Dendritic cell treated with granulocyte-macrophage colony-stimulating factor and Interleukin-4, amounts not matched to agents 40 ng/mL and 50 ng/mL, for 4 days (primary cell): ENCODE results near the gene FAM111A.
"Not testable (repeated sequence)": the region's sequence is repeated elsewhere in the genome, so short reads cannot be mapped to it uniquely, and the experiment has no call there.

Experiments
- H3K27ac Mint-ChIP-seq: one replicate; pipeline ENCODE4 v1.8.0; 2022; ENCODE audit warnings: mild to moderate bottlenecking, mixed read lengths
- H3K27me3 Mint-ChIP-seq: one replicate; pipeline ENCODE4 v1.8.0; 2022; ENCODE audit warnings: mild to moderate bottlenecking, mixed read lengths
- H3K36me3 Mint-ChIP-seq: one replicate; pipeline ENCODE4 v1.8.0; 2022; ENCODE audit warnings: low read depth, mixed read lengths
- H3K4me1 Mint-ChIP-seq: one replicate; pipeline ENCODE4 v1.8.0; 2022; ENCODE audit warnings: low read depth, mixed read lengths
- H3K4me3 Mint-ChIP-seq: one replicate; pipeline ENCODE4 v1.8.0; 2022; ENCODE audit warnings: mild to moderate bottlenecking, moderate library complexity, mixed read lengths
- H3K9me3 Mint-ChIP-seq: one replicate; pipeline ENCODE4 v1.8.0; 2022; ENCODE audit warnings: mixed read lengths
- intact Hi-C: fragments of 100-400 bp; cut with micrococcal nuclease; formaldehyde crosslinking; loops from one replicate; pipeline ENCODE4 v1.15.0; 2022

FAM111A gene

DNA sequence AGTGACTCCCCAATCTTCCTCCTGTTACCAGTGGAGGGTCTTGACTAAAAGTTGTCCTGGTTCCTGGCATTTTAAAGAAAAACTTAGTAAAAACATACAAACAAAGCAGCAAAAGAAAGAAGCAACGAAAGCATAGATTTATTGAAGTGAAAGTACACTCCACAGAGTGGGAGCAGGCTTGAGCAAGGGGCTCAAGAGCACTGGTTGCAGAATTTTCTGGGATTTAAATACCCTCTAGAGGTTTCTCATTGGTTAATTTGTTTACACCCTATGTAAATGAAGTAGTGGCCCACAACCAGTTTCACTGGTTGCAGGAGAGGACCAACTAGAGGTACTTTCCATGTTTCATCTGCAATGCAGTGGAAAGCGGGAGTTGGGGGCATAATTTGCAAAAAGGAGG lies 24.9 kb upstream of the FAM111A start:
- Mint-ChIP-seq H3K9me3 (peaks cover 36% of the 10 kb centered on the region), H3K36me3 (peaks cover 32% of the 10 kb centered on the region), H3K27ac (no peak overlapping the region), H3K4me1 (no peaks in the 10 kb centered on the region), H3K4me3 (no peak overlapping the region), H3K27me3 (no peaks in the 10 kb centered on the region)
- intact Hi-C loops: no loop called here

DNA sequence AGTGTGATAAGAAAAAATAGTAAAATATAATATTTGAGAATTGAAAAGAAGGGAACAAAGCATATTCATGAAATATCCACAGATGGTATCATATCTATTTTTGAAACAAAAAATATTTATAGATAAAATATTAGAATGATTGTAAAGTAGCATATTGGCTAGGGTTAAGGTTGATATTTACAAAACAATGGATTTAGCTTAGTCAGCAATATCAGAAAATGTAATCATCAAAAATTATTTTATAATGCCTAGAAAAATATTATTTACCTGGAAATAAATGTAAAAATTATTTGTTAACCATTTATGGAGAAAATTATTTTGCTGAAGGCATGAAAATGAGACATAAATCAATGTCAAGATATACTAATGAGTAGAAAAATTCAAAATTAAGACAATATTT lies 22.8 kb upstream of the FAM111A start:
- Mint-ChIP-seq H3K4me3 (no peak overlapping the region), H3K27ac (no peak overlapping the region), H3K9me3 (peaks cover 52% of the 10 kb centered on the region), H3K36me3 (peaks cover 32% of the 10 kb centered on the region), H3K27me3 (no peaks in the 10 kb centered on the region), H3K4me1 (no peaks in the 10 kb centered on the region)
- intact Hi-C loops: no loop called here

DNA sequence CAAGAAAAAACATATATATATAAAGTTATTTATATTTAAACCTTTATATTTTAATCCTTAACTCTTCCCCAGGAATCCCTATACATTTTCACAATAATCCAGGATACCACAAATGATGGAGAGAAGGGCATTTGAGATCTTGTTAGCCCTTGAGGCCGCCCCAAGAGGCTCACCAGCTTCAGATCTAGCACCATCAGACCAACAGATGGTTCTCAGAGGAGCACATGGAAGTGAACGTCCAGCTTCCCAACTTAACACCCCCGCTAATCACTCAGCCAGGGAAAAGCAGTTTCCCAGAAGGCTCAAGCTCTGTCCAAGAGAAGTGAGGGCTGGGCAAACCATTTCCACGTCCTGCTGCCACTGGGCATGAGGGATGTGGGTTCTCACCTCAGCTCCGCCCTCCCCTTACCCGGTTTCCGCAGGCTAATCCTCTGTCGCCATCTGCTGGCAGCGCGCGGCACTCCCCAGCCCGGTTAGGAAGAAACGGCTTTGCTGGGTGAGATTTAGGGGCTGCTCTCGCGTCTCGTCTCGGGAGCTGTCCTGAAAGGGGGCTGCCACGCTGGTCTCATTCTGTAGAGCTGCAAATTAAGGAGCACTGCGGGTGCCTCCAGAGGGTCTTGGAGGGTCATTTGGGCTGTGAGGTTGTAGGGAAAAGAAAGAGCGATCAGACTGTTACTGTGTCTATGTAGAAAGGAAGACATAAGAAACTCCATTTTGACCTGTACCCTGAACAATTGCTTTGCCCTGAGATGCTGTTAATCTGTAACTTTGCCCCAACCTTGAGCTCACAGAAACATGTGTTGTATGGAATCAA lies 6.8 kb upstream of the FAM111A start:
- H3K27ac Mint-ChIP-seq: no peak overlapping the region
- peaks cover 39% of the 10 kb centered on the region for H3K36me3 Mint-ChIP-seq
- intact Hi-C loops: loop anchor here (1.0 to 2.0 kb wide), 3 partner anchors 39 to 177 kb away; no protein-coding TSS in a partner anchor
- H3K9me3 Mint-ChIP-seq: peaks cover 24% of the 10 kb centered on the region
- peaks cover 6% of the 10 kb centered on the region for H3K4me1 Mint-ChIP-seq
- H3K4me3 Mint-ChIP-seq: peak overlapping the region; percentile 66
- no peaks in the 10 kb centered on the region for H3K27me3 Mint-ChIP-seq

DNA sequence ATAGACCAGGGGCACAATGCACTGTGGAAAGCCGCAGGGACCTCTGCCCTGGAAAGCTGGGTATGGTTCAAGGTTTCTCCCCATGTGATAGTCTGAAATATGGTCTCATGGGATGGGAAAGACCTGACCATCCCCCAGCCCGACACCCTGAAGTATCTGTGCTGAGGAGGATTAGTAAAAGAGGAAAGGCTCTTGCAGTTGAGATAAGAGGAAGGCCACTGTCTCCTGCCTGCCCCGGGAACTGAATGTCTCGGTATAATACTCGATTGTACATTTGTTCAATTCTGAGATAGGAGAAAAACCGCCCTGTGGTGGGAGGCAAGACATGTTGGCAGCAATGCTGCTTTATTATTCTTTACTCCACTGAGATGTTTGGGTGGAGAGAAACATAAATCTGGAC lies 6.1 kb upstream of the FAM111A start:
- peaks cover 17% of the 10 kb centered on the region for H3K9me3 Mint-ChIP-seq
- H3K36me3 Mint-ChIP-seq: peaks cover 32% of the 10 kb centered on the region
- H3K4me1 Mint-ChIP-seq: peaks cover 12% of the 10 kb centered on the region
- H3K4me3 Mint-ChIP-seq, H3K27me3 Mint-ChIP-seq, H3K27ac Mint-ChIP-seq: not testable (repeated sequence)
- intact Hi-C loops: loop anchor here (1.0 to 2.0 kb wide), 2 partner anchors 39 to 178 kb away; no protein-coding TSS in a partner anchor

DNA sequence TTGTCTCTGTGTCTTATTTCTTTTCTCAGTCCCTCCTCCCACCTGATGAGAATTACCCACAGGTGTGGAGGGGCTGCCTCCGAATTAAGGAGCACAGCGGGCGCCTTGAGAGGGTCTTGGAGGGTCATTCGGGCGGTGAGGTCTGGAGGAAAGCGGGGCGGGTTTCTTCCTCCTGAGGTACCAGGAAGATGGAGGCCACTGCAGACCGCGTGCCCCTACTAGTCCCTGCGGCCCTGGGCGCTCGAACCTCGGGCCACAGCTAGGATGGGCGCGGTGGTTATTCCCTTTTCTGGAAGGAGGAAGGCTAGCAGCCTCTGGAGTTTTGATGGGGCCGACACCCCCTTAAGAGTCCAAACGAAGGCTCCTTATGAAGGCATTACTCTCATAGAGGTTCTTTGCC lies 5.5 kb upstream of the FAM111A start:
- Mint-ChIP-seq H3K9me3 (peaks cover 11% of the 10 kb centered on the region), H3K27ac (no peak overlapping the region), H3K4me1 (peaks cover 18% of the 10 kb centered on the region), H3K27me3 (no peaks in the 10 kb centered on the region), H3K36me3 (peaks cover 26% of the 10 kb centered on the region), H3K4me3 (no peak overlapping the region)
- intact Hi-C loops: loop anchor here (2.0 kb wide), 1 partner anchor 178 kb away; no protein-coding TSS in a partner anchor

DNA sequence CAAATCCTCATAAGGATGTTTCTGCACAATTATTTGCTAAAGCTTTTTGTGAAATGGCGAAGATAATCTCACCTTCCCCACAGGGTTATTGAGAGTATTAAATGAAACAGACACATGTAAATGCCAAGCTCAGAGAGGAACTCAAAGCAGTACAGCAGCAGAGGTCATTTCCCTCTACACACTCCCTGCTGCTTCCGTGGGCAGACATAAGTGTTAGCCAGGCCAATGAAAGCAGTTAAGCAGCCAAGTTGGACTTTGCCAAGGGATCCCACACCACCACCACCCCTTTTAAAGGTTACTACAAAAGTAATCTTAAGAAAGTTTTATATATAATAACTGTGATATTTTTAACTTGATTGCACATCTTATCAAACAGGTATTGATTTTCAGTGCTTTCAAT lies 4.0 kb upstream of the FAM111A start:
- H3K4me1 Mint-ChIP-seq: peaks cover 31% of the 10 kb centered on the region
- no peaks in the 10 kb centered on the region for H3K9me3 Mint-ChIP-seq
- no peak overlapping the region for H3K4me3 Mint-ChIP-seq
- H3K36me3 Mint-ChIP-seq: peaks cover 24% of the 10 kb centered on the region
- no peak overlapping the region for H3K27ac Mint-ChIP-seq
- intact Hi-C loops: no loop called here
- no peaks in the 10 kb centered on the region for H3K27me3 Mint-ChIP-seq

DNA sequence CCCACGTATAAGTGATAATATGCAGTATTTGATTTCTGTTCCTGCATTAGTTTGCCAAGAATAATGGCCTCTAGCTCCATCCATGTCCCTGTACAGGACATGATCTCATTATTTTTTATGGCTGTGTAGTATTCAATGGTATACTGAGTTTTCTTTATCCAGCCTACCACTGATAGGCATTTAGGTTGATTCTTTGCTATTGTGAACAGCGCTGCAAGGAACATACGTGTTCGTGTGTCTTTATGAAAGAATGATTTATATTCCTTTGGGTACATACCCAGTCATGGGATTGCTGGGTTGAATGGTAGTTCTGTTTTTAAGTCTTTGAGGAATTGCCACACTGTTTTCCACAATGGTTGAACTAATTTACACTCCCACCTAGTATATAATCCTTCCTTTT lies 1.5 kb upstream of the FAM111A start:
- H3K36me3 Mint-ChIP-seq: peaks cover 18% of the 10 kb centered on the region
- H3K27me3 Mint-ChIP-seq: no peaks in the 10 kb centered on the region
- intact Hi-C loops: no loop called here
- H3K9me3 Mint-ChIP-seq: no peaks in the 10 kb centered on the region
- H3K4me1 Mint-ChIP-seq: peaks cover 52% of the 10 kb centered on the region
- H3K27ac Mint-ChIP-seq: peak overlapping the region; percentile 91
- no peak overlapping the region for H3K4me3 Mint-ChIP-seq

DNA sequence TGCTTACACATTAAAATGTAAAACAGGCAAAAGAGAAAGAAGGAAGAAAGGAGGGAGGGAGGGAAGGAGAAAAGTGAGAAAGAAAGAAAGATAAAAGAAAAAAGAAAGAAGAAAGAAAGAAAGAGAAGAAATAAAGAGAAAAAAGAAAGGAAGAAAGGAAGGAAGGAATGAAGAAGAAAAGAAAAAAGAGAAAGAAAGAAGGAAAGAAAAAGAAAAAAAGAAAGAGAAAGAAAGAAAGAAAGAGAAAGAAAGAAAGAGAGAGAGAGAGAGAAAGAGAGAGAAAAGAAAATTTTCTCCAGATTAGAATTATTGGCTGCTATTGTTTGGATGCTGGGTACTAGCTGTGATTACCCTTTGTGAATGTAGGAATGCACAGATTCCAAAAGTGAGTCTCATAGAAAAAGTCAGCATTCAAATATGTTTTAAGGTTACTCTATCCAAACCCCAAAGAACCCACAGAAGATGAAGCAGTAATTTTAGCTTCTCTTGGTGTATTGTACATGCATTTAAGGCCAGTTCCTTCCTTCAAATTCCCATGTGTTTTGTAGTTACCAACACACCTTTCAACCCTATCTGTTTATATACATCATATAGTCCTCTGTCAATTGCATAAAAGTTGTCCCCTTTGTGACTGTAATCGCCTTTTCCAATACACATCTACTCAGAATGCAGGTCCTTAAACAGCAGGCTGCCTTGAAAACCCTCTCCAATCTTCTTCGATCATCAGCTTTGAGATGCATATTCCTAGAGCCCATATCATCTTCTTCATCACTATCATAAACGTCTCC lies 789 bp upstream of the FAM111A start:
- peak overlapping the region; percentile 96 for H3K4me3 Mint-ChIP-seq
- no peaks in the 10 kb centered on the region for H3K9me3 Mint-ChIP-seq
- H3K4me1 Mint-ChIP-seq: peaks cover 54% of the 10 kb centered on the region
- peaks cover 19% of the 10 kb centered on the region for H3K36me3 Mint-ChIP-seq
- intact Hi-C loops: no loop called here
- H3K27me3 Mint-ChIP-seq: no peaks in the 10 kb centered on the region
- peak overlapping the region; percentile 91 for H3K27ac Mint-ChIP-seq

DNA sequence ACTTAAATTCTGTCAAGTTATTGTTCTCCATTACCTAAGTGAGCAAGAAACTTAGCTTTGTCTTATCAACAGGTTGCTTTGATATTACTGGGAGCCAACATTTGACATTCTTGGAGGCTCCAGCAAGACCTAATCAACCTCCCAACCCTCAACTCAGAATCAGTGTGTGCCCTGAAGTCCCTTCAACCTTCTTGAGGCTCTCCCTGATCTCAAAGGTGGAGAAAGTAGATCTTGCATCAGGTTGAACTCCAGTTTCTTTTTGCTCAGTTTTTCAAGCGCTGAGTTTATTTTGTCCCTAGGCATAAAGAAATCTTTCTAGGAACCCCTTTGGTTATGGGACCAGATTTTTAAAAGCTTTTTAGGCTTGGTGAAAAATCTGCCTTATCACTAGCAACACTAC lies 1.4 kb downstream of the FAM111A start:
- Mint-ChIP-seq H3K4me3 (peak overlapping the region; percentile 96), H3K4me1 (peaks cover 57% of the 10 kb centered on the region), H3K36me3 (peaks cover 35% of the 10 kb centered on the region), H3K9me3 (no peaks in the 10 kb centered on the region), H3K27ac (peak overlapping the region; percentile 91), H3K27me3 (no peaks in the 10 kb centered on the region)
- intact Hi-C loops: loop anchor here (2.0 kb wide), 1 partner anchor 565 kb away; the partner anchor contains the start of gene ZFP91

DNA sequence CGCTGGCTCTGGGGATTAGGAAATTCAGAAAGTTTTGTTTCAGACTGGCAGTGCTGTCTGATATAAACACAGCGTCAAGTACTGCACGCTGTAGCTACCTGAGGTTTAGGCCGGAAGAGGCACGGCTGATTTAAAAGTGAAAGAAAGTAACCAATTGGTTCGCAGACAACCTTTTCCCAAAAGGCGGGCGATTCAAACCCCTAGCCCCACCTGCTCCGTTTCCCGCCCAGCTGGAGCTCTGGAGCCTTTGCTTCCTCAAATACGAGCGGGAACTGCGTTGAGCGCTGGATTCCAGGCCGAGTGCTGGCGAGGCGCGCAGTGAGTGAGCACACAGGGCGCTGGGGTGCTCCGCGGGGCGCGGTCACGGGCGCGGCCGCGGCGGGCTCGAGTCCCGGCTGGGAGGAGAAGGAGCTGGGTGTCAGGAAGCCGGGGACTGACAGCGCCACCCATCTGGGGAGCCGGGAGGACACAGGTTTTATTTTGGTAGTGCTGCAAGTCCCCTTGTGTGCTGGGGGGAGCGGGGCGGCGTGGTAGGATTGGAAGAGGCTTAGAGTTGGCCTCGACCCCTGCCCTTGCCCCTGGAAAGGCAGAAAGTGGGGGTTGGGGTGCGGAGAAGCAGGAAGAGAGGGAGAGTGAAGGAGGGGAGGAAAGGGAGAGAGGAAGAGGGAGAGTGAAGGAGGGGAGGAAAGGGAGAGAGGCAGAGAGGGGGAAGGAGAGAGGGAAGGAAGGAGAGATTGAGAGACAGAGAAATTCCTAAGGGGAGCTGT lies 2.1 kb downstream of the FAM111A start:
- Mint-ChIP-seq H3K27ac (peak overlapping the region; percentile 91), H3K4me1 (peaks cover 57% of the 10 kb centered on the region), H3K36me3 (peaks cover 39% of the 10 kb centered on the region), H3K4me3 (peak overlapping the region; percentile 96), H3K9me3 (no peaks in the 10 kb centered on the region), H3K27me3 (no peaks in the 10 kb centered on the region)
- intact Hi-C loops: loop anchor here (2.0 kb wide), 1 partner anchor 566 kb away; the partner anchor contains the start of gene ZFP91

DNA sequence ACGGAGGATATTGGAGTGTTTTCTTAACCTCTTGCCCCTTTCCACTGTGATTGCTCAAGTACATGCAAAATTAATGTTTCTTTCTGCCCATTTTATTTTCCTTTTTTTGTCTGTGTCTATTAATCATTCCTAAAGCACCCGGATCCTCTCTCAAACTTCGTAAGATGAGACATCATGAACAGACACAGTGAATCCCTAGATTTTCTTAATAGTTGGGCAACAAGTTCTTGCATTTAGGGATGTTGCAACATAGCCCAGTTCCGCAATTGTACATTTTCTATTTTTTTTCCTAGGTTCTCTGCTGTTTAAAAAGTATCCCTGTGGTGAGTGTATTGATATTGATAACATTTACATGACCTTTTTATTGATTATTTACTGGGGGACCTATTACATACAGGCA lies 2.9 kb downstream of the FAM111A start:
- Mint-ChIP-seq H3K27ac (peak overlapping the region; percentile 91), H3K4me3 (peak overlapping the region; percentile 96), H3K4me1 (peaks cover 57% of the 10 kb centered on the region), H3K9me3 (no peaks in the 10 kb centered on the region), H3K27me3 (no peaks in the 10 kb centered on the region), H3K36me3 (peaks cover 42% of the 10 kb centered on the region)
- intact Hi-C loops: loop anchor here (2.0 kb wide), 1 partner anchor 567 kb away; the partner anchor contains the start of gene ZFP91

DNA sequence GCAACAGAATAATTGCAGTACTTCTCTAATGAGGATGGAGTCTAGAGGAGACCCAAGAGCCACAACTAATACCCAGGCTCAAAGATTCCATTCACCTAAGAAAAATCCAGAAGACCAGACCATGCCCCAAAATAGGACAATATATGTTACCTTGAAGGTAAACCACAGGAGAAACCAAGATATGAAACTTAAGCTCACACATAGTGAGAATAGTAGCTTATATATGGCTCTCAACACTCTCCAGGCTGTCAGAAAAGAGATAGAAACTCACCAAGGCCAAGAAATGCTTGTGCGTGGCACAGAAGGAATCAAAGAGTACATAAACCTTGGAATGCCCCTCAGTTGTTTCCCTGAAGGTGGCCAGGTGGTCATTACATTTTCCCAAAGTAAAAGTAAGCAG lies 9.1 kb downstream of the FAM111A start:
- Mint-ChIP-seq H3K36me3 (peaks cover 49% of the 10 kb centered on the region), H3K4me1 (peaks cover 18% of the 10 kb centered on the region), H3K9me3 (no peaks in the 10 kb centered on the region), H3K27ac (peak overlapping the region; percentile 2), H3K4me3 (no peak overlapping the region), H3K27me3 (no peaks in the 10 kb centered on the region)
- intact Hi-C loops: no loop called here

DNA sequence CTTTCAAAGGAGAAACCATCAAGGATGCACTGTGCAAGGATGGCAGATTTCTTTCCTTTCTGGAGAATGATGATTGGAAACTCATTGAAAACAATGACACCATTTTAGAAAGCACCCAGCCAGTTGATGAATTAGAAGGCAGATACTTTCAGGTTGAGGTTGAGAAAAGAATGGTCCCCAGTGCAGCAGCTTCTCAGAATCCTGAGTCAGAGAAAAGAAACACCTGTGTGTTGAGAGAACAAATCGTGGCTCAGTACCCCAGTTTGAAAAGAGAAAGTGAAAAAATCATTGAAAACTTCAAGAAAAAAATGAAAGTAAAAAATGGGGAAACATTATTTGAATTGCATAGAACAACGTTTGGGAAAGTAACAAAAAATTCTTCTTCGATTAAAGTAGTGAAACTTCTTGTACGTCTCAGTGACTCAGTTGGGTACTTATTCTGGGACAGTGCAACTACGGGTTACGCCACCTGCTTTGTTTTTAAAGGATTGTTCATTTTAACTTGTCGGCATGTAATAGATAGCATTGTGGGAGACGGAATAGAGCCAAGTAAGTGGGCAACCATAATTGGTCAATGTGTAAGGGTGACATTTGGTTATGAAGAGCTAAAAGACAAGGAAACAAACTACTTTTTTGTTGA lies 9.8 kb downstream of the FAM111A start:
- peak overlapping the region; percentile 24 for H3K4me3 Mint-ChIP-seq

More for the DNA sequence above, 9.8 kb downstream of the FAM111A start:
- H3K27me3 Mint-ChIP-seq: no peaks in the 10 kb centered on the region
- peaks cover 14% of the 10 kb centered on the region for H3K4me1 Mint-ChIP-seq
- no peaks in the 10 kb centered on the region for H3K9me3 Mint-ChIP-seq
- intact Hi-C loops: no loop called here
- peak overlapping the region; percentile 2 for H3K27ac Mint-ChIP-seq
- peaks cover 43% of the 10 kb centered on the region for H3K36me3 Mint-ChIP-seq
